ENCODE data around the gene ATP8A1.

Gene ATP8A1

DNA sequence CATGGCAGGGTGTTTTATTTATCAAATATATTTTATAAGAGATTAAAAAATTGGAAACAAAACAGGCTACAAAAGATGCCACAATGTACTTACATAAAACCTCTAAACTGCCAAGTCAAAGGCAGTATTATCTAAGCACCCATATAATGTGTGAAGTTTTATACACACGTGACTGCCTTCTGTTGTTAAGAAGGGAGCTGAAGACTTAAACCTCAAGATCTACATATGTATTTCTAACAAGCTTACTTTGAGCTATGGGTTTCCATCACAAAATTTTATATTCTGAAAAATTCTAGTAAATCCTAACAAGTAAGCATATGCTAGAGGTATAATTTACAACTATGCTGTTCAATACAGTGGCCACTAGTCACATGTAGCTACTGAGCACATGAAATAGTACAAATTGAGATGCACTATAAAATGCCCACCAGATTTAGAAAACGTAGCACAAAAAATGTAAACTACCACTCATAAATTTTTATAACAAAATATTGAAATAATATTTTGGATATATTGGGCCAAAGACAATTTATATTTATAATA, 9.8 kb downstream of the ATP8A1 start:
- no peak for DNase-seq

DNA sequence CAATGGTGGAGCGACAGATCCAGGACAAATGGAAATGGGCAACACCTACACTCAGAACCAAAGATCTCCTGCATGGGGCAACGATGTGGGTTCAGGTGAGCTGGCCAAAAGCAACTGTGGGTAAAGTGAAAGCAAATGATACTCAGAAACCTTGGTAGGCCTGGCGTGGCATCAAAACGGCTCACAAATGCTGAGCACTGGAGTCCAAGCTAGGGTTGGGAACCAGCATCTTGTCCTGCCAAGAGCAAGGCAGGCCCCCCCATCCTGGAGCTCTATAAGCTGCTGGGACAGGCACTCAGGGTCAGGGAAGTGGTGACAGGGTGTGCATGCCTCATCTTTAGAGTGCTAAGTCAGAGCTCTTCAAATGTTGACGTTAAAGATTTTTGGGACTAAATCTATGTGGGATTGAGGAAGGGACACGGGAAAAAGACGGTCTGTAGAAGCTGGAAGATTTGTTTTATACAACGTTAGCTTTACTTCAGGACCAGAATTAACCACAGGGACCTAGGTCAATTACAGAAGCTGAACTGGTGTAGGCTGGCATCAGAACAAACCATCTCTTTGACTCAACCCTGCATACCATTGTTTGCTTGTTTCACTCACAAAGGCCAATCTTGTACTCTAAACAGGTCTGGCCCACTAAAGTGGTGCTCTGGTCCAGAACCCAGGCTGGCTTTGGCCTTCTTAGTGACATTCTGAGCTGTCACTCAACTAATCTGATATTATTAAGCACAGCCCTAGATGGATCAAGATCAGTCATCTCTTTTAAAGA, 10.7 kb downstream of the ATP8A1 start:
- no peak for DNase-seq

DNA sequence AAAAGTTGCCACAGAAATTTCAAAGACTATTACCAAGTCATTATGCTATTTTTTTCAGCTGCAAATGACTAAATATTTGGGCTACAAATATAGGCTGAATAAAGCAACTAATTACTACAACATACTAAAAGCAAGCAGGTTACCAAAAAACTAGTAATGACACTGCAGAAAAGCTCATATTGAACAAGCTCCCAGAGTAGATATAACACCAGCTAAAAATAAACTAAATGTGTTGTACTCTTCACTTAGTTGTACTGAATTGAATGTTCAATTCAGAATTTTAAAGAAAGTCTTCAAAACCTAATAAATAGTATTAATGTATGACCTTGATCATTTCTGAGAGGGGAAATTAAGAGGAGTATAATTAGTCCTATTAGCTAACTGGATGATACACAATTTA, 12.0 kb downstream of the ATP8A1 start:
- no peak for DNase-seq

DNA sequence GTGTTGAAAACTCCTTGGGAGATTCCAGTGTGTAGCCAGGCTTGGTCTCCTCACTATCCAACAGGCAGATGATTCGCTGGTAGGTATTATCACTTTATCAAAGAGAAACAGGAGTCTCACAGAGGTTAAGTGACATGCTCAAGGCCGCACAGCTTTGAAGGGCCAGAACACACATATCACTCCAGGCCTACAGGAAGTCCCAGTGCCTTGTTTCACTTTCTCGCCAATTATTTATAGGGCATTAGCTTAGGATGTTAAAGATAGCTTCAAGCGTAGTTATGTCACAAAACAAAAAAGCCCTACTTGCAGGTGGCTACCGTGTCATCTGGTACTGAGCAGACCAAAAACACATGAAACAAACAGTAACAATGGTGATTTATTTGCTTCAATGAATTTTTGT, 13.2 kb downstream of the ATP8A1 start:
- DNase-seq: no peak

DNA sequence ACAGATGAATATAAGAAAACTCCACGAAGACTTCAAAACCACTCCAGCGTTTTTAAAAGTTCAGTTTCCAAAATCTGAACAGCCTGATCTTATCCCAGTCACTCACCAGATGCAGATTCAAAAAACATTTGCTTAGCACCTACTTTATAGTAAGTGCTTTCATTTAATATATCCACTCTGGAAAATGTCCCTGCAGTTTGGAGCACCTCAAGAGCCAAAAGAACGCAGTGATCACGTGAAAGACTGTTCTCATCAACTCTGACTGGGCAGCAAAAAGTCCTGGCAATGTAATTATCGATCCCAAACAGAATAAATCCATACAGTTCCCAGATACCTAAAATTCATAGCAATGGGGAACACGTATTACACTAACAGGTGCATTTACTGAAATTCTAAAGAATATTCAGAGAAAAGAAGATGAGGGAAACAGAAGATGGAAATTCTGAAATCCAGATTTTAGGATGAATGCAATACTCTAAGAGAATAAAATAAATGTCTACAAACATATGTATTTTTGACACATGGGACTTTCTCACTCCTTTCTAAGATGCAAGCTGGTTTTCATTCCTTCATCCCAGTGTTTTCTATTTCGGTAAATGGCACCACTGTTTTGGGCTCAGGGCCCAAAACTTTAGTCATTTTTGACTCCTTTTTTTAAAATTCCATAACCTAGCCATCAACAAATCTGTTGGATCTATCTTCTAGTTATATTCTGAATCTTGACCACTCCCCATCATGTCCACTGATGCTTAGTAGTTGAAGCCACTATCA, 13.9 kb downstream of the ATP8A1 start:
- no peak for DNase-seq

DNA sequence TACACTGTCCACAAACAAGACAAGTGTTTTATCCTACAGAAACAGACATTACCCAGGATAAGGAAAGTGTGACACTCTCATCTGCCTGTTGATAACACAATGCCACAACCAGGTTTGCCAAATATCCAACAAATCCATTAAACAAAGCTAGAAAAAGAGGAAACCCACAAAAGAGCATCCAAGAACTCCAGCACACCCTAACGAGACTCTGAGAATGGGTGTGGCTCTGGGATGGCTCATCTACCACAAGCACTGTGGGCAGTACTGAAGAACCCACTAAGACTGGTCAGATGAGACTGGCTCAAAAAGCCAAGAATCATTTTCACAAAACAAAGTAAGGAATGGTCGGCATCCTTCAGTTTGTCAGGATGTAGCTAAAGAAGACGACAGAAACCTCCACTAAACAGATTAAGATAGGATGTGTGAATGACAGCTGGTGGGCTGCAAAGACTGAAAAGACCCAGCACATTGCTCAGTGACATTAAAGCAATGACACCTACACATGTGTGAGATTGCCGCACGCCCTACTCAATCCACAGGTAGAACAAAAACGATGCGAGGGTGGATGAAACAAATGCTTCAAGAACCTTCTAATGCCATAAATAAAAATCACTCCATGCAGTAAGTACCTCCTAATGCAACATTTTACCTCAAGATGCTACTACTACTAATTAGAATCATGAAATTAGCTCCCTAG, 14.7 kb downstream of the ATP8A1 start:
- DNase-seq: no peak

DNA sequence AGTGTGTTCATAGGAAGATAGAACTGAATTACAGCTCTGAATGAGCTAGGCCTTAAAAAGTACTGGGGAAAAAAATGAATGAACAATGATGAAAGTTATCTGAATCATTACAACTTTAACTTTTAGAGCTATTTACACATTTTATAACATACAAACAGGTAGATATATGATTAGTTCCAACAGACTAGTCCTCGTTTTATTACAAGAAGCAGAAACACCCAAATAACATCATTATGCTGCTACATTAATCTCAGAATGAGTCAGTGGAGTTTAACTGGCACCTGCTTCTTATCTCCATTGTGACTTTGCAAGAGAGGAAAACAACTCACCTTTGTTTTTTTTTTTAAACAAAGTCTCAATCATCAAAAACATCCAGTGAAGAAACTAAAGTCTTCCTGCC, 15.2 kb downstream of the ATP8A1 start:
- DNase-seq: no peak

DNA sequence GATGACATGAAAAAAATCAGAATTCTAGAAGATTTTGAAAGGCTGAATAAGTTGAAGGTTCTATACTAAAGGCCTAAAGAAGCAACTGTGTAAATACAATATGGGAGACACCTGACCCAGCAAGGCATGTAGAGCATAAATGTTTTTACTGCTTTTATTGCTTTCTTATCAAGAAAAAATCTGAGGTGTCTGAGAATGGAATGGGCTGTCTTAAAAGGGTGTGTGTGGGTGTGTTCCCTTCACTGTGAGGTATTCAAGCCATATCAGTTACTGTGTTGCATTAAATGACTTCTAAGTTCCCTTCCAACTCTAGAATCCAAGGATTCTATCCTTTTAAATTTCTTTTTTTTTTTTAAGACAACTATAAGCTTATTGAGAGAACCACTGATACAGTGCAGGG, 15.7 kb downstream of the ATP8A1 start:
- DNase-seq: no peak

DNA sequence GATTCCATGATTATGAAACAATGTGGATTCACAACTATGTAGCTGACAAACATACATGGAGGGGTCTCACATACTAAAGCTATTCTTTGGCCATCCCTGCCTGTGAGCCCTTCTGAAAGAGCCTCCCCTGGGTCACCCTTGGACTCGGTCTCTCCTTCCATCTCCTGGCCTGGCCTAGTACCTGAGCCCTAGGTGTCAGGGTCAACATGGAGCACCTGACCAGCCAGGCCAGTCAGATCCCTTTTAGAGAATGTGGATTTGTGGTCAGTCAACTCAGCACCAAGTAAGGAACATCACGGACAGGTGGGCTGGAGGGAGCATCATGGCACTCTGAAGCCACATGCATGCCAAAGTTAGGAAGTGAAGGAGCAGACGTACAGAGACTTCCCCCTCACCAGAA, 16.3 kb downstream of the ATP8A1 start:
- DNase-seq: no peak

DNA sequence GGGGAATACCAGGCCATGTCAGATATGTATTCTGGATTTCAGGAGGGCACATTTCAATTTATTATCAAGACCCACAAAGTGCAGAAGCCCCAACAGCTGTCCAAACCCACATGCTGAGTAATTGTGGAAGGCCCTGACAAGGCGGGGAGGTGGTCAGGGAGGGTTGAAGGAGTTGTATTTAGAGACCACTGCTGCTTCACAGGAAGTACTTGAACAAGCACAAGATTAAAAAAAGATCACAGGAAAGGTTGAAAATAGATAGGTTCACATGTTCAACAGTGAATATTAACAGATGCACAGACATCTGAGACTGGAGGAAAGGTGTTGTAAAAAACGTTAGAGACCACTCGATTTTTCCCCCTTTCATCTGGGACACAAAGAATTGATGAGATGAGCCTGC, 17.9 kb downstream of the ATP8A1 start:
- no peak for DNase-seq

DNA sequence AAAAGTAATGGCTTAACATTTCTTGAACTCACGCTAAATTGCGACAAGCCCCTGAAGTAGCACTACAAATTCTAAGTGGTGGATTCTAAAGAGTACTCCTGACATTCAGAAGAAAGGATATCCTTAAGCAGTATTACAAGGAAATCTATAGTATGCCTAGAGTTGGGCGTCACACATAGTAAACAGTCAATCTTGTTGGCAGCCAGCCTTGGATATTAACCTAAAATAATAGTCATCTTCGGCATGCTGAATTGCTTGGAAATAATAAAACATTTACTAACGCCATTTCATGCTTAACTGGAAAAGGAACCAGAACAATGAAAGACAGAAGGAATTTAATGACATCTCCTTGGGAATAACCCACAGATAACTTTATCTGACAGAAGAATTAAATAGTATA, 18.6 kb downstream of the ATP8A1 start:
- no peak for DNase-seq

DNA sequence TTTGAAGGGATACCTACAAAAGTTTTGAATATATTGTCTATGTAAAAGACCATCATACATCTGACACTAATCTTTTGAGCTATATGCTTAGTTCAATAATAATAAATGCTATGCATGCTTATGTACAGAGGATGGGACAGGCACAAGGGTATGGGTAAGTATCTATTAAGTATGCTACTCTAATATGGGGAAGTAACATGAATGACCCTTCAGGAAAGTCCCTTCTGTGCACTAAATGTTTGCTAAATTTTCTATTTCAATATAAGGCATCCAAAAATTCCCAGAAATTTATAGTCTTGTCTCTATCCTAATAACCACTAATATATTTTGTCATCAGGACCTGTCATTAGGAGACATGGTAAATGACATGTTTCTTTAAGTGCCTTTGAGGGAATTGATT, 19.0 kb downstream of the ATP8A1 start:
- DNase-seq: no peak

DNA sequence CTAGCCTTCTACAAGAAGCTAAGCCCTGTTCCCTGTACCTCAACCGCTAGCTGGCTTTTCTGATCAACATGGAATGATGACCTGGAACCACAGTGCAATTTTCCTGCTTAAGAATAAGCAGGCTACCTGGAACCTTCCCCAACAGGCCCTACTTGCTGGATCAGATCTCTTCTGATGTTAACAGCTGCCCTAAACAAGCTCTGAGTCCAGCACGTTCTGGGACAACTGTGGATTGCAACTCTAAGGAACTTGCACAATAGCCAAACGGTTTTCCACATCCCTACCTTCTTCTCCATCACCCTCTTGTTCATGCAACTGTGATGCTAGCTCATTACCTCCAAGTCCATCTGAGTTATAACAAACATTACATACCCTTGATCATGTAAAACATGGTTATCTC, 19.8 kb downstream of the ATP8A1 start:
- DNase-seq: no peak

DNA sequence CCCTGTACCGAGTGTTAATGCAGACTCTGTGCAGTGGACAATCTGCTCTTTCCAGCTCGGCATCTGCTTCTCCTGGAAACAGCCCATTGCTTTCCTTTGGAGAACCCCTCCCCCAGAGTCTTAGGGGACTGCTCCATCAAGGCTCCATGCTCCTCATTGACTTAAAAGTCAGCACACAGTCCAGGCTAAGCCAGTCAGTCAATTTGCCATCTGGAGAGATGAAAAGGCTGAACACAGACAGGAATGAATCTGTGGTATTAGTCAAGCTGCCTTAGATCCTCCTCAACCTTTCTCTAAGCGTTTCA, 20.3 kb downstream of the ATP8A1 start:
- peak; percentile 81 for DNase-seq

DNA sequence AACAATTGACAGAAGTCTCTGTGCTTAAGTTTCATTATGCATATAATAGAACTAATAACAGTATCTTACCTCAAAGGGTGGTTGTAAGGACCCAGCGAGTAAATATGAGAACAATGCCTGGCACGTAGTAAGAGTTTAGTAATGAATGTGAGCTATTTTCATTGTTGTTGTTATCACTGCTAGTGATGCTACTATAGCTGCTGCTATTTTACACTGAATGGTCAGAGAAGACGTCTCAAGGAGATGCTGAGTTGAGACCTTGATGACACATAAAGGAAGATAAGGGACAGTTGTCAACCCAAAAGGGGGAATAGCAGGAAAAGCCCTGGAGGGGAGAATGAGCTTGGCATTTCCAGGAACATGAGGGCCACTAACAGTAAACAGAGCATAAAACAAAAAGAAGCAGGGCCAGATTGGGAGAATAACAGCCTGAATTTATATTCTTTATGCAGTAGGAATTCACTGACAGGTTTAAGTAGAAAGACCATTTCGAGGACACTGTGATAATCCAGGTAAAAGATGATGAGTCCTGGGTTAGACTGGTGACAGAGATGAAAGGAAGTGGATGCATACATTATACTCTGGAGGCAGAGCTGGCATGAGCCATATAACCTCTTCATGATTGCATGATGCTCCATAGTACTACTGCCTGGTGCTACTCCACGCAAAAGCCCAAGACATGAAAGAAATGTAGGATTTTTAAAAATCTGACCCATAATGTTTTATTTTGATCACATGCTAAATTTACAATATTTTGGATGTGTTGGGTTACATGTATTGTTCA, 23.1 kb downstream of the ATP8A1 start:
- no peak for DNase-seq

DNA sequence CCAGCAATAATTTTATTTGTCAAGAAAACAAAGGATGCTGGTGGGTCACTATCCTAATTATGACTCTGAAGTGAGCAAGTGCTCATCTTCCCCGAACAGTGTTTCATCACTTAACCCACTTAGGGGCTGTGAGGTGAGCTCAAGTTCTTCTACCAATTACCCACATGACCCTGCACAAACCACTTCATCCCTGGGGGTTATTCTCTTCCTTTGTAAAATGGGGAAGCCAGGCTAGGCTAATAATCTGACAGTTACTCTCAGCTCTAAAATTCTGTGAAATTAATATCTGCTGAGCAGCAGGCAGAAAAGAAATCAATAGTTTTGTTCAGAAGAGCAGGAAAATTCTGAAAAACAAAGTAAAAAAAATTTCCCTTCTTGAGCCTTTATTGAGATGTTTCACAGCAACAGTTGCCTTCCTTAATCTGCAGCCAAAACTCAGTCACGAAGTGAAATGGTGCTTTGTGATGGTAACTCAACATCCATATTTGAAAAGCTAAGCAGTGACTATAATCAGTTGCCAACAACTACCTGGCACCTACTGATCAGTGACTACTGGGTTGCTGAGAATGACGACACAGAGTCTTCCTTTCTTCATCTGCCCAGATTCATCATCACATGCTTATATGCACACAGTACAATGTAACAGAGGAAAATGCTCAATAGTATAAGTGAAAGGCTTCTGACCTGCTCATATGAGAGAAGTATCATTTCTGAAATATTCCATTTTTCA, 24.1 kb downstream of the ATP8A1 start:
- no peak for DNase-seq

DNA sequence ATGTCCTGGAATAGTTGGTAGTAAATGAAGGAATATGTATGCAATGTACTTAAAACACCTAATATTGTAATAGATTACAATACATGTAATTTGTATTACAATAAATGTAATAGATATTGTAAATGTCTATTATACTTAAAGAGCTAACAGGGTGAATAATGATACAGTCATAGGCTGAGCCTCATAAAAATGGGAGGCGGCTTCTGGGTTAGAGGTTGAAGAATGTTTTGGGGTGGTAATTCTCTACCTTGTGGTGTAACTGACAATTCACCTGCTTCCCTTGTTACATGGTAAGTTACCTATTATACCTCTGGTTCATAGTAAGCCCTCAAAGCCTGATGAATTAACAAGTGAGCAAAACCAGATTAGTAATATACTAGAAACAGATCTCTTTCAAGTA, 26.0 kb downstream of the ATP8A1 start:
- no peak for DNase-seq

DNA sequence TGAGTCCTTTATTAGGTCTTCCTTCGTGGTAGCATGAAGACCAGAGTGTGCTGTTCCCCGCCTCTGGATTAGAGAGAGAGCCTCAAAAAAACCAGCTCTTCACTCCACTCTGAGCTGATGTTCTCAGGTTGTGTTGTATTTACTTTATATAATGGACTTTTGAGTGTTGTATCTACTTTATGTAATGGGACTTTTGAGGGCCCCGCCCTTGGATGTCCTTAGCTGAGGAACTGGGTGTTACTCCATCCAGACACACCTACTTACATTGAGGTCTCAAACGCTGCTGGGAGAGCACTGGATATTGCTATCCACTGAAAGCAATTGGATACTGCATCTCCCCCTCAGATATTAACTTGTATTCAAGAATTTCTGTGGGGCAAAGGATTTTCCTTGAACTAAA, 28.2 kb downstream of the ATP8A1 start:
- peak; percentile 71 for DNase-seq

DNA sequence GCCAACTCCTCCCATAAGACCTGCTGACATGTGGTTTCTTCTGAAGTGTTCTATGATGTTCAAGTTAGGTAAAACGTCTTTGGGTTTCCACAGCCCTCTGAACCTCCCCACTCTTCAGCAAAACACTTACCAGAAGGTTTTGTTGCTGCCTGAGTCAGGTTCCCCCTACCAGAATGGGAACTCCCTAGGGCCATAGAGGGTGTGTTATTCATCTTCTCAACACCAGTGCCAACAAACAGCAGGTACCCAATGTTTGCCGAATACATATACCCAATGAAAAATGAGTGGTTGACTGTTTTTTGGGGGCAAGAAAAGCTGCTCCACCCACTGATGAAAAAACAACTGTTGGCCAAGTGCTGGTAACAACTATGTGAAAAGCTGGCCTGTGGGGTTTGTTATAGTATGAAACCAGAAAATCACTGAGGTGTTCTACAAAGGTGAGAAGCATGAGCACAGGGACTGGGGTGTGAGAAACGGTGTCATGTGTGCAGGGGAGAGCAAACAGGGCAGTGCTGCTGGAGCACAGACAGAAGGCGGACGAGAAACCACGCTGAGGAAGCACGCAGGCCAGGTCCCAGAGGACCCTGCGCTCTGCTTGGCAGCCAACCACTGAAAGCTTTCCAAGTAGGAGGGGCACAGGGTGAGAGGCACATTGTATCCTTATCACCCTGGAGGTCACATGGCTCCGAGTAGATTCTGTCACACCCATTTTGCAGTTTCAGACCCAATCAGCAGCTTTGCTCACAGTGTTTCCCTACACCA, 28.8 kb downstream of the ATP8A1 start:
- peak; percentile 92 for DNase-seq

DNA sequence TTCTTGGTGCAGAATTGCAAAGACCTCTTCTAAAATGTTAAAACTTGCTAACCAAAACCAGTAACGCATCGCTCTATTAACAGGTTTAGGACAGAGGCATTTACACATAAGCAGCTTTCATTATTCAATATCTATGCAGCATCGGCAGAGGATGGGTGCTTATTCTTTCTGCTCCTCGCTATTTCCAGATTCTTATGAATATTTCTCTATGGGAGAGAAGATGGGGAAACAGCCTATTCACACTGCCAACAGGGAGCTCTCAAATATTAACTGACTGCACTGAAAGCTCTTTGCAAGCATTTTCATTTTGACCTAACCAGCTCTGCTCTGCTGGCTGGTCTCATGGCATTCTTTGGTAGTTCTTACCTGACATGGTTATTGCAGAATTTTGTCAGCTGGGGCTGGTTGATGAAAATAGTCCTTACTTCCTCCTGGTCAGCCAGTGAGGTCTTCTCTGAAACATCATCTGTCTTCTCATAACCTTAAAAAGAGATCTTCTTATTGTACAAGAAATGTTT, 30.2 kb downstream of the ATP8A1 start:
- DNase-seq: no peak

DNA sequence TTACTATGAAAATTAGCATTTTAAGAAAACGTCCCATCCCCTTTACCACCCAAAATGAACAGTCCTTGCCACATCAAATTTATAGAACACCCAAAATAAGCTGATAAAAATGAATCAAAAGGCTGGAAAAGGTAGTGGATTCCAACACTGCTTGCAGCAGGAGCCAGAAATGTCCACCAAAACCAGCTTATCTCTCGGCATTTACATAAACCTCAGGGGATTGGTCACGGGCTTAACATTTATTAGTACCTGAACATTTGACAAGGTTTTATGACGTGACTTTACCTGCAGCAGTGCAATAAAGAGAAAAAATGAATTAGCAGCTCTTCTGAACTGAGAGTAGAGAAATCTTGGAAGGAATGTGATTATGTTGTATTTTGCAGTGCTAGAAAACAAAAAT, 31.6 kb downstream of the ATP8A1 start:
- no peak for DNase-seq

All from NCI-H187 treated with DMSO at 0.1 percent for 48 hours (cell line).